Stomach (tissue), 4 donors: ENCODE results near the gene ALKBH2.

Source experiments
- CTCF ChIP-seq, 7 experiments: fragments of 450-650 bp in 4 of 7; fragments of 200-600 bp in 3 of 7; sonication (generic) in 3 of 7; IDR thresholded peaks; one replicate each; pipeline ENCODE4 v1.5.1; 2016 to 2019; ENCODE audit warnings: antibody characterized with exemption in 7 of 7, control low read depth in 2 of 7, mild to moderate bottlenecking in 1 of 7
- POLR2A ChIP-seq, 4 donors: fragments of 450-650 bp; IDR thresholded peaks; one replicate each; pipeline ENCODE4 v1.6.1; 2016; ENCODE audit warnings: antibody characterized with exemption in 4 of 4, control low read depth in 2 of 4, mild to moderate bottlenecking in 1 of 4, moderate library complexity in 1 of 4
- POLR2AphosphoS5 ChIP-seq, 3 donors: sonication (generic); formaldehyde crosslinking; IDR thresholded peaks; one replicate each; pipeline ENCODE4 v1.6.1; 2016; ENCODE audit warnings: antibody characterized with exemption in 3 of 3

DNA sequence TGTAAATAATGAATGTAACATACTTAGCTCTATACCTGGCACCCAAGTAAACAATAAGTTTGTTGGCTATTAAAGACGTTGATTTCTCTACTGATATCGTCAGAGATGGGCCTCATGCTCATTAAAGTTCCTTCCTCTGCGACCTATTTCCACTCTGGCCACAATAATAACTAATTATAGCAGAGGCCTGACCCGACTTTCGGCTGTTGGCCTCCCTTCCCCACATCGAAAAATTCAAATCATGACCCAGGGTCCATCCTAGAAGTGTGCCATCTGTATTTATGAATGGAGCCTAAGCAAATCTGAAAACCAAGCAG is 41.2 kb downstream of the ALKBH2 start:
- TF ChIP-seq CTCF (IDR thresholded peaks at IDR 0.05) (no peak), POLR2A (IDR thresholded peaks at IDR 0.05) (no peak), POLR2AphosphoS5 (IDR thresholded peaks at IDR 0.05) (no peak)
